ENCODE measurements around the gene SCAPER. TPM values are rescaled to one million over a fixed set of nuclear protein-coding genes. Genes with fewer than 3 reads are reported as not detected.

SCAPER gene
- total and polyA plus RNA-seq, 10 of the 15 experiments (the other 5 are each of a cell fraction or from before 2014, with no cell fraction given): 1.0 to 7.7 (median 3.9) TPM

DNA sequence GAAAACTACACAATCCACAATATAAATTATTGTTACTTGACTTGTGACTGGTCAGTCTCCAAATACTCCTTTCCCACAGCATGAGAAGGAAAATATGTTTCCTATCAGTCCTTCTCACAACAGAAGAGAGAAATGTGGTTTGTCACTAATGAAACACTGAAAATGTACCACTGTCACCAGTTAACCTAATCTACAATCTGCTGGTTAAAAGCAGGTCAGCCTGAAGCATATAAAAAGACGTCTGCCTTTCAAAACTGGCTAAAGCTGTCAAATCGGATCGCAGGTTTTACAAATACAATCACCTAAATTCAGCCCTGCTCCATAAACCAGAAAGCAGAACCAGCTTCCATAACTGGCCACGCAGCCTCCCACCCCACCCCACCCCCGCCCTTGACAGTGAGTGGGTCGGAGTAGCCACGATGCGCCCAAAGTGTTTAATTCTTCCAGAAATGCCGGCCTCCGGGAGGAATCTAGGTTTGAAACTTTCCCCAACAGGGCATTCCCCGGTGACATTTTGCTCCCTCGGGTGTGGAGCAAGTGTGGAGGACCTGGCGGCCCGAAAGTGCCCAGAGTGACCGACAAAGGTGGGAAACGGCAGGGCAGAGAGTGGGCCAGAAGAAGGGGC is 594.6 kb downstream of the SCAPER start:
- peak overlapping the region; percentile 99 for H3K4me3 ChIP-seq
- peak overlapping the region; percentile 75 for H3K27ac ChIP-seq (ENCODE audit: control insufficient read depth, insufficient read depth)
- H2AFZ ChIP-seq (ENCODE audit: control insufficient read depth, low read depth, low read length): peak overlapping the region; percentile 99
- BruUV-seq (replicated peaks): TSS peak; percentile 62
- H3K4me2 ChIP-seq (ENCODE audit: control insufficient read depth, insufficient read depth): peak overlapping the region; percentile 91
- 0 out of 2 replicates have a peak, but pooled peaks have one; percentile 13 for TF ChIP-seq SMARCA5 (IDR thresholded peaks at IDR 0.05)
- TF ChIP-seq EGR1 (IDR thresholded peaks at IDR 0.05; ENCODE audit: borderline replicate concordance in 1 of 2, low read depth in 2 of 2, low read length in 2 of 2): peak in 1 of 2 experiments; percentile 50; a peak in 1 of 3 replicates
- TF ChIP-seq, protein P1, sequence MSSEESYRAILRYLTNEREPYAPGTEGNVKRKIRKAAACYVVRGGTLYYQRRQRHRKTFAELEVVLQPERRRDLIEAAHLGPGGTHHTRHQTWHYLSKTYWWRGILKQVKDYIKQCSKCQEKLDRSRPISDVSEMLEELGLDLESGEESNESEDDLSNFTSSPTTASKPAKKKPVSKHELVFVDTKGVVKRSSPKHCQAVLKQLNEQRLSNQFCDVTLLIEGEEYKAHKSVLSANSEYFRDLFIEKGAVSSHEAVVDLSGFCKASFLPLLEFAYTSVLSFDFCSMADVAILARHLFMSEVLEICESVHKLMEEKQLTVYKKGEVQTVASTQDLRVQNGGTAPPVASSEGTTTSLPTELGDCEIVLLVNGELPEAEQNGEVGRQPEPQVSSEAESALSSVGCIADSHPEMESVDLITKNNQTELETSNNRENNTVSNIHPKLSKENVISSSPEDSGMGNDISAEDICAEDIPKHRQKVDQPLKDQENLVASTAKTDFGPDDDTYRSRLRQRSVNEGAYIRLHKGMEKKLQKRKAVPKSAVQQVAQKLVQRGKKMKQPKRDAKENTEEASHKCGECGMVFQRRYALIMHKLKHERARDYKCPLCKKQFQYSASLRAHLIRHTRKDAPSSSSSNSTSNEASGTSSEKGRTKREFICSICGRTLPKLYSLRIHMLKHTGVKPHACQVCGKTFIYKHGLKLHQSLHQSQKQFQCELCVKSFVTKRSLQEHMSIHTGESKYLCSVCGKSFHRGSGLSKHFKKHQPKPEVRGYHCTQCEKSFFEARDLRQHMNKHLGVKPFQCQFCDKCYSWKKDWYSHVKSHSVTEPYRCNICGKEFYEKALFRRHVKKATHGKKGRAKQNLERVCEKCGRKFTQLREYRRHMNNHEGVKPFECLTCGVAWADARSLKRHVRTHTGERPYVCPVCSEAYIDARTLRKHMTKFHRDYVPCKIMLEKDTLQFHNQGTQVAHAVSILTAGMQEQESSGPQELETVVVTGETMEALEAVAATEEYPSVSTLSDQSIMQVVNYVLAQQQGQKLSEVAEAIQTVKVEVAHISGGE (CRISPR knock-in tag; IDR thresholded peaks at IDR 0.05): no peak
- no peak for TF ChIP-seq RBBP5 (conservative IDR thresholded peaks at IDR 0.05)
- TF ChIP-seq, protein P2, sequence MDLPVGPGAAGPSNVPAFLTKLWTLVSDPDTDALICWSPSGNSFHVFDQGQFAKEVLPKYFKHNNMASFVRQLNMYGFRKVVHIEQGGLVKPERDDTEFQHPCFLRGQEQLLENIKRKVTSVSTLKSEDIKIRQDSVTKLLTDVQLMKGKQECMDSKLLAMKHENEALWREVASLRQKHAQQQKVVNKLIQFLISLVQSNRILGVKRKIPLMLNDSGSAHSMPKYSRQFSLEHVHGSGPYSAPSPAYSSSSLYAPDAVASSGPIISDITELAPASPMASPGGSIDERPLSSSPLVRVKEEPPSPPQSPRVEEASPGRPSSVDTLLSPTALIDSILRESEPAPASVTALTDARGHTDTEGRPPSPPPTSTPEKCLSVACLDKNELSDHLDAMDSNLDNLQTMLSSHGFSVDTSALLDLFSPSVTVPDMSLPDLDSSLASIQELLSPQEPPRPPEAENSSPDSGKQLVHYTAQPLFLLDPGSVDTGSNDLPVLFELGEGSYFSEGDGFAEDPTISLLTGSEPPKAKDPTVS (IDR thresholded peaks at IDR 0.05; ENCODE audit: low read depth, low read length): no peak
- in situ Hi-C loops (cut with MboI) (no loop called here), intact Hi-C loops (cut with micrococcal nuclease; ENCODE audit: unreplicated experiment) (no loop called here)
- ATAC-seq (peak; percentile 48), FAIRE-seq (no peak), DNase-seq (ENCODE audit: low read depth, low spot score) (no peak)
- ChIA-PET POLR2A (interaction anchor here (0.6 to 1.5 kb wide), 7 partner anchors 10 to 115 kb away, joined by 3 to 9 read pairs (median 3); no protein-coding TSS in a partner anchor), CTCF (interaction anchor here (1.1 kb wide), 1 partner anchor 1232 kb away, joined by 3 read pairs; no protein-coding TSS in a partner anchor), RAD21 (ENCODE audit: unreplicated experiment) (interaction anchor here (0.6 to 1.8 kb wide), 2 partner anchors 24 to 26 kb away, joined by 3 to 8 read pairs; partner anchors contain the start of gene ISL2), SMC1A (ENCODE audit: uncharacterized antibody, unreplicated experiment) (interaction anchor here (0.7 to 2.5 kb wide), 7 partner anchors 12 to 86 kb away, joined by 3 to 8 read pairs (median 4); no protein-coding TSS in a partner anchor)
- H3K9ac ChIP-seq (ENCODE audit: control insufficient read depth, insufficient read depth, low read length): peak overlapping the region; percentile 94
- no peaks in the 10 kb centered on the region for H3K27me3 ChIP-seq (replicated peaks in 1 of 2; ENCODE audit: control insufficient read depth in 2 of 2, insufficient read depth in 2 of 2, low read length in 1 of 2)
- H3K9me3 ChIP-seq (replicated peaks; ENCODE audit: control insufficient read depth, insufficient read depth, low read length): no peaks in the 10 kb centered on the region; the same call in 1 of the 3 replicates
- WGBS (ENCODE audit: insufficient coverage, insufficient replicate concordance, low lambda C conversion rate, missing lambda C conversion rate): under 1% methylated on average over 16 of the region's 16 CpGs
- peaks cover 55% of the 10 kb centered on the region for H3K79me2 ChIP-seq (ENCODE audit: control insufficient read depth, insufficient read depth, low read length)
- H3K4me1 ChIP-seq (ENCODE audit: control insufficient read depth, insufficient read depth, low read length): peaks cover 3% of the 10 kb centered on the region; the same call in 1 of the 2 replicates
- no peaks in the 10 kb centered on the region for H3K36me3 ChIP-seq (ENCODE audit: control insufficient read depth in 2 of 2, insufficient read depth in 2 of 2, low read length in 1 of 2)
- no peaks in the 10 kb centered on the region for H4K20me1 ChIP-seq (ENCODE audit: control insufficient read depth, insufficient read depth)

Measured in GM12878 (cell line).